GM06990 (cell line): ENCODE measurements around the gene SYT1.

Source experiments
- DNase-seq: peaks from one replicate; pipeline ENCODE4 v3.0.0-alpha.2; 2011; ENCODE audit not compliant: insufficient read length; ENCODE audit errors: extremely low read depth
- H3K27me3 ChIP-seq: replicated peaks from 2 replicates; pipeline ENCODE4 v1.6.0; 2011; ENCODE audit warnings: low read length; ENCODE audit not compliant: control insufficient read depth, insufficient read depth
- H3K36me3 ChIP-seq: 2 replicates; pipeline ENCODE4 v1.5.1; 2011; ENCODE audit warnings: low read length; ENCODE audit not compliant: control insufficient read depth, insufficient read depth
- H3K4me3 ChIP-seq: replicated peaks from 2 replicates; pipeline ENCODE4 v1.5.1; 2011; ENCODE audit warnings: low read depth, mild to moderate bottlenecking, control low read depth, low read length
- TF ChIP-seq, protein P1 (sequence below): IDR thresholded peaks from 2 replicates; pipeline ENCODE4 v1.5.1; 2011; ENCODE audit warnings: low read length, control low read depth, mild to moderate bottlenecking, inconsistent platforms; ENCODE audit not compliant: insufficient read depth, poor library complexity, severe bottlenecking

Gene SYT1

DNA sequence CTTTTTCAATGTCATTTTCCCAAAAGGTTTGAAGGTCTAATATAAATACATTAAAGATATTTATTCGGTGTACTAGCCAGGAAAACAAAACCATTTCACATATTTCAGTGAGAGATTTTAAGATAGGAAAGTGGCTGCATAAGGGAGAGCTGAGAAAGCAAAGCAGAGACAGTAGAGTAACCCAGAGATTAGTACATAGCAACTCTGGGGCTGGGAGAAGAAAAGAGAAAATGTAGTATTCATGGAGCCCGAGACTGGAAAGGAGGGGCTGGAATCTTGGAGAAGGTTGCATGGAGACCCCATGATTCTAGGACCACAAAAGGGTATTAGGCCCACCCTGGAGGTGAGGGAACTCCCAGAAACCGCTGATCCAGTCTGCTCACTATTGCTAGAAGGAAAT lies 589.2 kb downstream of the SYT1 start:
- DNase-seq, result no peak
- Histone ChIP-seq H3K27me3 (no peaks in the 10 kb centered on the region), H3K36me3 (no peaks in the 10 kb centered on the region), H3K4me3 (no peak overlapping the region)
- TF ChIP-seq, protein P1, sequence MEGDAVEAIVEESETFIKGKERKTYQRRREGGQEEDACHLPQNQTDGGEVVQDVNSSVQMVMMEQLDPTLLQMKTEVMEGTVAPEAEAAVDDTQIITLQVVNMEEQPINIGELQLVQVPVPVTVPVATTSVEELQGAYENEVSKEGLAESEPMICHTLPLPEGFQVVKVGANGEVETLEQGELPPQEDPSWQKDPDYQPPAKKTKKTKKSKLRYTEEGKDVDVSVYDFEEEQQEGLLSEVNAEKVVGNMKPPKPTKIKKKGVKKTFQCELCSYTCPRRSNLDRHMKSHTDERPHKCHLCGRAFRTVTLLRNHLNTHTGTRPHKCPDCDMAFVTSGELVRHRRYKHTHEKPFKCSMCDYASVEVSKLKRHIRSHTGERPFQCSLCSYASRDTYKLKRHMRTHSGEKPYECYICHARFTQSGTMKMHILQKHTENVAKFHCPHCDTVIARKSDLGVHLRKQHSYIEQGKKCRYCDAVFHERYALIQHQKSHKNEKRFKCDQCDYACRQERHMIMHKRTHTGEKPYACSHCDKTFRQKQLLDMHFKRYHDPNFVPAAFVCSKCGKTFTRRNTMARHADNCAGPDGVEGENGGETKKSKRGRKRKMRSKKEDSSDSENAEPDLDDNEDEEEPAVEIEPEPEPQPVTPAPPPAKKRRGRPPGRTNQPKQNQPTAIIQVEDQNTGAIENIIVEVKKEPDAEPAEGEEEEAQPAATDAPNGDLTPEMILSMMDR, result no peak

GRCh38 chr12:79454338-79454843 lies 589.8 kb downstream of the SYT1 start:
- Histone ChIP-seq H3K36me3 (no peaks in the 10 kb centered on the region), H3K4me3 (no peak overlapping the region), H3K27me3 (no peaks in the 10 kb centered on the region)
- TF ChIP-seq, protein P1, result no peak
- DNase-seq, result no peak

- TF ChIP-seq, protein P1, result no peak
- no peak overlapping the region for H3K4me3 ChIP-seq
- no peaks in the 10 kb centered on the region for H3K36me3 ChIP-seq
These were observed 590.7 kb downstream of the SYT1 start for GRCh38 chr12:79455286-79455685.

GRCh38 chr12:79482323-79482722 lies 617.7 kb downstream of the SYT1 start:
- no peak for DNase-seq
- TF ChIP-seq, protein P1, result no peak
- no peaks in the 10 kb centered on the region for H3K27me3 ChIP-seq
- H3K36me3 ChIP-seq, result no peaks in the 10 kb centered on the region
- H3K4me3 ChIP-seq, result no peak overlapping the region

More at GRCh38 chr12:79455286-79455685, 590.7 kb downstream of the SYT1 start:
- no peaks in the 10 kb centered on the region for H3K27me3 ChIP-seq
- no peak for DNase-seq

- DNase-seq, result no peak
- no peak overlapping the region for H3K4me3 ChIP-seq
- H3K36me3 ChIP-seq, result no peaks in the 10 kb centered on the region
- H3K27me3 ChIP-seq, result no peaks in the 10 kb centered on the region
- TF ChIP-seq, protein P1, result no peak
These were observed 618.3 kb downstream of the SYT1 start for GRCh38 chr12:79482921-79483320.

- no peak overlapping the region for H3K4me3 ChIP-seq
- H3K36me3 ChIP-seq, result no peaks in the 10 kb centered on the region
- no peak for DNase-seq
- TF ChIP-seq, protein P1, result no peak
- H3K27me3 ChIP-seq, result no peaks in the 10 kb centered on the region
These were observed 621.6 kb downstream of the SYT1 start for GRCh38 chr12:79486154-79486553.
